Keratinocyte (primary cell): Measurements from ENCODE around the gene ARHGAP18.
"Not testable (repeated sequence)": the region's sequence is repeated elsewhere in the genome, so short reads cannot be mapped to it uniquely, and the experiment has no call there.

Experiments used
- EZH2 ChIP-seq: IDR thresholded peaks from one replicate; pipeline ENCODE4 v1.6.1; 2012; ENCODE audit warnings: inconsistent platforms, mild to moderate bottlenecking, low read length, moderate library complexity
- TF ChIP-seq, protein P1 (sequence below), 3 experiments: IDR thresholded peaks in 1 of 3; conservative IDR thresholded peaks in 1 of 3; optimal IDR thresholded peaks in 1 of 3; 2 replicates in 2 of 3; 3 replicates in 1 of 3; pipeline versions ENCODE3 to v1.5.1; 2011; ENCODE audit warnings: low read length in 3 of 3, mild to moderate bottlenecking in 3 of 3, moderate library complexity in 2 of 3, control low read depth in 1 of 3, inconsistent platforms in 1 of 3; ENCODE audit not compliant: insufficient read depth in 2 of 3; ENCODE audit errors: extremely low read depth in 1 of 3

GRCh38 chr6:129570929-129571328 lies 139.0 kb downstream of the ARHGAP18 start:
- TF ChIP-seq, protein P1, sequence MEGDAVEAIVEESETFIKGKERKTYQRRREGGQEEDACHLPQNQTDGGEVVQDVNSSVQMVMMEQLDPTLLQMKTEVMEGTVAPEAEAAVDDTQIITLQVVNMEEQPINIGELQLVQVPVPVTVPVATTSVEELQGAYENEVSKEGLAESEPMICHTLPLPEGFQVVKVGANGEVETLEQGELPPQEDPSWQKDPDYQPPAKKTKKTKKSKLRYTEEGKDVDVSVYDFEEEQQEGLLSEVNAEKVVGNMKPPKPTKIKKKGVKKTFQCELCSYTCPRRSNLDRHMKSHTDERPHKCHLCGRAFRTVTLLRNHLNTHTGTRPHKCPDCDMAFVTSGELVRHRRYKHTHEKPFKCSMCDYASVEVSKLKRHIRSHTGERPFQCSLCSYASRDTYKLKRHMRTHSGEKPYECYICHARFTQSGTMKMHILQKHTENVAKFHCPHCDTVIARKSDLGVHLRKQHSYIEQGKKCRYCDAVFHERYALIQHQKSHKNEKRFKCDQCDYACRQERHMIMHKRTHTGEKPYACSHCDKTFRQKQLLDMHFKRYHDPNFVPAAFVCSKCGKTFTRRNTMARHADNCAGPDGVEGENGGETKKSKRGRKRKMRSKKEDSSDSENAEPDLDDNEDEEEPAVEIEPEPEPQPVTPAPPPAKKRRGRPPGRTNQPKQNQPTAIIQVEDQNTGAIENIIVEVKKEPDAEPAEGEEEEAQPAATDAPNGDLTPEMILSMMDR (optimal IDR thresholded peaks at IDR 0.05 in 1 of 3, IDR thresholded peaks at IDR 0.05 in 1 of 3, conservative IDR thresholded peaks at IDR 0.05 in 1 of 3; ENCODE audit: extremely low read depth in 1 of 3, insufficient read depth in 2 of 3, low read length in 3 of 3): not testable (repeated sequence)
- not testable (repeated sequence) for TF ChIP-seq EZH2
